ENCODE data around the gene CDH4. TPM values are rescaled to one million over a fixed set of nuclear protein-coding genes. Genes with fewer than 3 reads are reported as not detected.

The CDH4 gene
- total RNA-seq, 2 donors from 2014 or later = 0.29 to 0.45 TPM

DNA sequence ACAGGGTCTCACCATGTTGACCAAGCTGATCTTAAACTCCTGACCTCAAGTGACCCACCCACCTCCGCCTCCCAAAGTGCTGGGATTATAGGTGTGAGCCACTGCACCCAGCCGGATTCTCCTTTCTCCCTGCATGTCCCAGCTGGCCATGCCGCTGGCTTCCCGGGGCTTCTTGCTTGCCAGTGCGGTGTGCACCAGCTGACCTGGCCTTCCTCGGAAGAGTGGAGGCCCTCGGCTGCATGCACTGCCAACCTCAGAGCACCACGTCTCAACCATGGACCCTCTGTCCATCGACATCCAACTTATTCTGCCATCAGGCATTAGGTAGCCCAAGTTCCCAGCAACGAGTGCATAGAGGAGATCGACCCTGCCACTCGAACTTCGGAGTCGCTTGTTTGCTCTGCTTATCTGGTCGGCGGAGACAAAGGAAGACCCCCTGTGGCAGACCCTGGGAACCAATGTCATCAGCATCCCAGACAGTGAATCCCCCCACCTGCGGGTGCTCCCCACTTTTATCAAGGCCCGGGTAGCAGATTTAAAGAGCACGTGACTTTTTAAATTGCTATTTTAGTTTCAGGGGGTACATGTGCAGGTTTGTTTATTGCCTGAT is 307.8 kb downstream of the CDH4 start:
- Mint-ChIP-seq H3K27me3 (no peaks in the 10 kb centered on the region), H3K4me1 (peaks cover 5% of the 10 kb centered on the region)
- ATAC-seq (replicated peaks) = no peak

DNA sequence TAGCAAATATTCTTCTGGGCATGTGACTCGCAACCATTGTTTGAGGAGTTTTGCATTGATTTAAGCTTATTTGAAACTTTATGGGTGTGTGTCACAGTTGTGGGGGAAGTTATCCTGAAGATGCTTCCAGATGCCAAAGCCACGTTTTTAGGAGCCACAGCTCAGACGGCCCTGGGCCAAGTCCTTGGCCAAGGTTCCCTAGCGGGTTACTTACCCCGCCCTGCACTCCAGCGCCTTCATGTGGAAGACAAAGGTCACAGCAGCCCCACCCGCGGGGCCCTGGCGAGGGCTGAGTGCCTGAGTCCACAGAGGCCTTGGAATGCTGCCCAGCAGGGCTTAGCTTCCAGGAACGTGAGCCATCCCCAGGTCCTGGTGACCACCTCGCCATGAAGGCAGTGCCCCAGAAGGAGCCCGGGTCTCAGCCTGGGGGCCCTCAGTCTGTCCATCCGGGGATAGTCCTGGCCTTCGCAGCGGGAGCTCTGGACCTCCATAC is 308.3 kb downstream of the CDH4 start:
- no peak overlapping the region for H3K4me3 Mint-ChIP-seq
- peaks cover 5% of the 10 kb centered on the region for H3K4me1 Mint-ChIP-seq
- H3K36me3 Mint-ChIP-seq (ENCODE audit: low read depth) = no peaks in the 10 kb centered on the region
- no peaks in the 10 kb centered on the region for H3K9me3 Mint-ChIP-seq
- ATAC-seq (replicated peaks) = no peak
- H3K27me3 Mint-ChIP-seq = no peaks in the 10 kb centered on the region
- no peak overlapping the region for H3K27ac Mint-ChIP-seq

More for the DNA sequence above, 307.8 kb downstream of the CDH4 start:
- H3K4me3 Mint-ChIP-seq = no peak overlapping the region
- H3K27ac Mint-ChIP-seq = no peak overlapping the region
- H3K36me3 Mint-ChIP-seq (ENCODE audit: low read depth) = no peaks in the 10 kb centered on the region
- no peaks in the 10 kb centered on the region for H3K9me3 Mint-ChIP-seq

GRCh38 chr20:61561111-61561830 is 309.2 kb downstream of the CDH4 start:
- H3K27me3 Mint-ChIP-seq = no peaks in the 10 kb centered on the region
- no peak for ATAC-seq (replicated peaks)
- H3K27ac Mint-ChIP-seq = no peak overlapping the region
- no peak overlapping the region for H3K4me3 Mint-ChIP-seq
- H3K9me3 Mint-ChIP-seq = no peaks in the 10 kb centered on the region
- peaks cover 5% of the 10 kb centered on the region for H3K4me1 Mint-ChIP-seq
- H3K36me3 Mint-ChIP-seq (ENCODE audit: low read depth) = no peaks in the 10 kb centered on the region

DNA sequence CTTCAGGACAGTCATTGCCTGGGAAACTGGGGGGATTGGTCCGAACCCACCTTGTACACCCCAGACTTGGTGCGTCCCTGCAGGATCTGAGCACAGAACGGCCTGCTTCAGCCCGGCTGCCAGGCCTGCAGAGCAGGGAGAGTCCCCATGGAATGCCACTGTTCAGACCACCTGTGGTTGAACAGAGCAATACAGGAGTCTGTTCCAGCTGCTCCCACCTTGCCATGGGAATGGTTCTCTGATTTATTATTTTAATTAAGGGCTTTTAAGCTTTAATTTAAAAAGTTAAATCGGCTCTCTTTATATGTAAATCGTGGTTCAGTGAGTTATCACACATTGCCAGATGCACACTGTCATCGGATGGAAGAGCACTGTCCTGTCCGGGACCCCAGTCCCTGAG is 310.4 kb downstream of the CDH4 start:
- Mint-ChIP-seq H3K27me3 (no peaks in the 10 kb centered on the region), H3K36me3 (ENCODE audit: low read depth) (no peaks in the 10 kb centered on the region), H3K4me1 (peaks cover 5% of the 10 kb centered on the region), H3K4me3 (no peak overlapping the region), H3K27ac (no peak overlapping the region), H3K9me3 (no peaks in the 10 kb centered on the region)
- no peak for ATAC-seq (replicated peaks)

DNA sequence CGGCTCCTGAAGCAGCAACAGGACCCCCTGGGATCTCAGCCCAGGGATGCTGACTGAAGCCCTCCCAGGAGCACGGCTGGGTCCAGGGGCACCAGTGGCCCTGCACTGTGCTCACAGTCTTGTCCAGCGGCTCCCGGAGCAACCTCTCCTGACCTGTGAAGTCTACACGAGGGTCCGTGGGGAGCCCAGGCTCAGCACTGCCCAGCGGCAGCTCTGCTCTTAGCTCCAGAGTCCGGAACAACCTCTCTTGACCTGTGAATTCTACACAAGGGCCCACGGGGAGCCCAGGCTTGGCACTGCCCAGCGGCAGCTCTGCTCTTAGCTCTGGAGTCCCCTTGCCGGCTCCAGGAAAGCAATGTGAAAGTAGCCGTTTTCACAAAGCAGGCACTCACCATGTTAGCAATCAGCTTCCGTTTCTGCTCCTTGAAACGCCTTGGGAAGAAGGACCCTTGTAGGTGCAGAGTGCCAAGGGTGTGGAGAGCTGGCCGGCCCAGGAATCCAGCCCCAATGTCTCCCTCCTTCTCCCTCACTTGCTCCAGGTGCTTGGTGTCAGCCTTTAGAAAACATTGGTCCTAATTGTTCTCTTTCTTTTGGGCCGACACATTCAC is 310.9 kb downstream of the CDH4 start:
- Mint-ChIP-seq H3K36me3 (ENCODE audit: low read depth) (no peaks in the 10 kb centered on the region), H3K9me3 (no peaks in the 10 kb centered on the region), H3K27ac (no peak overlapping the region), H3K4me3 (no peak overlapping the region), H3K4me1 (peaks cover 5% of the 10 kb centered on the region), H3K27me3 (no peaks in the 10 kb centered on the region)
- no peak for ATAC-seq (replicated peaks)

DNA sequence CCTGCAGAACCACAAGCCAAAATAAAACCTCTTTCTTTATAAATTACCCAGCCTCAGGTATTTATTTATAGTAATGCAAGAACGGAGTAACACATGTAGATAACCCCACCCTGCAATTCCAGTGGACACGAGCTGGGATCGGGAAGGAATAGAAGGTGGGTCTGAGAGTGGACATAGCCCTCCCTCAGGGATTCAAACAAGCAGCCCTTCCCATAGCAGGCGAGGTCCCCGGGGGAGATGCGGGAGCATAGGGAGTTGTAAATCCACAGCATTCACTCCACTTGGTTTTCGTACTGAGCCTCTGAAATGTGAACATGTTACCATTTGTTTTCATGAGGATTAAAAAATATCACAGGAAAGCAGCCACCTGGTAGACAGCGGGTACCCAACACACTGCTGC is 312.6 kb downstream of the CDH4 start:
- ATAC-seq (replicated peaks) = no peak
- H3K27me3 Mint-ChIP-seq = no peaks in the 10 kb centered on the region

DNA sequence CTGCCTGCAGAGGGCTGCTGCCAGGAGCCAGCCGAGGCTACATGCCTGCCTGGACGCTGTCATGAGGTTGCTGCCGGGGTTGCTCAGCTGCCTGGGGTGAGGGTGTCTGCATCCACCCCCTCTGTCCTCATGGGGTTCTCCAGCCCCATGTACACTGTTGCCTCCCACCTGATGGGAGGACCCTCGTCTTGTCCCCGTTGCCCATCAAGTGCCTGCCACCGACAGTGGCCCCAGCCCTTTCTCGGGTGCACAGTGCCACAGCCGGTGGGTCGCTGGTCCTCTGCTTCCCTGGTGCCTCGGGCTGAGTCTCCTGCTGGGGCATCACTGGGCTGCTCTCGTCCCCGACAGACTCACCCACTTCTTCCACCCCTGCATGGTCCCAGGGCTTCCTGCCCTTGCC is 313.7 kb downstream of the CDH4 start:
- Mint-ChIP-seq H3K4me1 (peaks cover 5% of the 10 kb centered on the region), H3K9me3 (no peaks in the 10 kb centered on the region), H3K4me3 (no peak overlapping the region), H3K27me3 (no peaks in the 10 kb centered on the region), H3K27ac (no peak overlapping the region), H3K36me3 (ENCODE audit: low read depth) (no peaks in the 10 kb centered on the region)
- ATAC-seq (replicated peaks) = no peak

More for the DNA sequence above, 312.6 kb downstream of the CDH4 start:
- no peaks in the 10 kb centered on the region for H3K36me3 Mint-ChIP-seq (ENCODE audit: low read depth)
- H3K27ac Mint-ChIP-seq = no peak overlapping the region
- H3K4me1 Mint-ChIP-seq = peaks cover 5% of the 10 kb centered on the region
- no peak overlapping the region for H3K4me3 Mint-ChIP-seq
- no peaks in the 10 kb centered on the region for H3K9me3 Mint-ChIP-seq

DNA sequence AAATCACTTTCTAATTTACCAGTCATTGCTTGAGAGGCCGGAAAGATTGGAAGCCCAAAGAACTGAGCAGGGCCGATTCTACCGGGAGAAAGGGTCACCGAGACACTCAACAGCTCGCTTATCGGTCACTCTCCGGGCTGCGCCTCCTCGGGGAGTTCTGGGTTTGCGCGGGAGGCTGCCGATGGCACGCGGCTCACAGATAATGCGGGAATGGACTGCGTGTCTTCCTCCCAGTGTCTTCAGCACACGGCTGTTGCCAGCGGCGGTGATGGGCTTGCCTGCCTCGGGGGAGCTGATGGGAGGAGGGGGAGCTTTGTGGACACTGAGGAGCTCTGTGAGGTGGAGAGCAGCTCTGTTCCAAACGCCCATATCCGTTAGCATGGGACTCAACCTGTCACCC is 314.6 kb downstream of the CDH4 start:
- Mint-ChIP-seq H3K27ac (no peak overlapping the region), H3K4me1 (peaks cover 5% of the 10 kb centered on the region), H3K4me3 (no peak overlapping the region), H3K27me3 (no peaks in the 10 kb centered on the region), H3K9me3 (no peaks in the 10 kb centered on the region), H3K36me3 (ENCODE audit: low read depth) (no peaks in the 10 kb centered on the region)
- ATAC-seq (replicated peaks) = no peak

DNA sequence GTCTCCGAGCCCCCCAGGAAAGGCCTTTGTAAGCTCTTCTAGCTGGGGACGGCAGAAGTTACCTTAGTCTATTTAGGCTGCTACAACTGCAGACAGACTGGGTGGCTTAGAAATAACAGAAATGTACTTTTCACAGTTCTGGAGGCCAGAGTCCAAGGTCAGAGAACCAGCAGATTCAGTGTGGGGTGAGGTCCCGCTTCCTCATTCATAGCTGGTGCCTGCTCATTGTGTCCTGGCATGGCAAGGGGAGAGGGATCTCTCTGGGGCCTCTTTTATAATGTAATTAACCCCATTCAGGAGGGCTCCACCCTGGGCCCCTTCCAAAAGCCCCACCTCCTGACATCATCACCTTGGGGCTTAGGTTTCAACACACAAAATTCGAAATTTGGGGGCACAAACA is 315.1 kb downstream of the CDH4 start:
- Mint-ChIP-seq H3K9me3 (no peaks in the 10 kb centered on the region), H3K4me1 (peaks cover 5% of the 10 kb centered on the region), H3K4me3 (no peak overlapping the region), H3K27me3 (no peaks in the 10 kb centered on the region), H3K27ac (no peak overlapping the region), H3K36me3 (ENCODE audit: low read depth) (no peaks in the 10 kb centered on the region)
- ATAC-seq (replicated peaks) = no peak

DNA sequence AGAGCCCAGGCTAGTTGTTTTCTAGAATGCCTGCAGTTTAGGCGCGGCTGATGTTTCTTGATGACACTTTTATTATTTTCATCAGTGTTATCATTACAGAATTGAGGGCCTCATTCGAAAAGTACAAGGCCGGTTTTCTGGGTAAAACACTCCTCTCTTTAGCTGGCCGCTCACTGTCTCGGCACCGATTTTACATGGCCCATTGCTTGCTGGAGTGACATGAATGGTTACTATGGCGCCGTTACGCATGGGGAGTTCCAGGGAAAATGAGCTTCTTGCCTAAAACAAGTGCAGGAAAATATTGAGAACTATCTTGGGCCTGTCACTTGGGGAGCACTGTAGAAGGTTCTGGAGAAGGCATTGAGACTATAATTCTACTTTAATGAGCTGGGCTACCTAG is 317.8 kb downstream of the CDH4 start:
- H3K9me3 Mint-ChIP-seq = no peaks in the 10 kb centered on the region
- H3K36me3 Mint-ChIP-seq (ENCODE audit: low read depth) = no peaks in the 10 kb centered on the region
- H3K27me3 Mint-ChIP-seq = peaks cover 5% of the 10 kb centered on the region
- no peak for ATAC-seq (replicated peaks)
- no peaks in the 10 kb centered on the region for H3K4me1 Mint-ChIP-seq
- no peak overlapping the region for H3K27ac Mint-ChIP-seq
- H3K4me3 Mint-ChIP-seq = no peak overlapping the region

DNA sequence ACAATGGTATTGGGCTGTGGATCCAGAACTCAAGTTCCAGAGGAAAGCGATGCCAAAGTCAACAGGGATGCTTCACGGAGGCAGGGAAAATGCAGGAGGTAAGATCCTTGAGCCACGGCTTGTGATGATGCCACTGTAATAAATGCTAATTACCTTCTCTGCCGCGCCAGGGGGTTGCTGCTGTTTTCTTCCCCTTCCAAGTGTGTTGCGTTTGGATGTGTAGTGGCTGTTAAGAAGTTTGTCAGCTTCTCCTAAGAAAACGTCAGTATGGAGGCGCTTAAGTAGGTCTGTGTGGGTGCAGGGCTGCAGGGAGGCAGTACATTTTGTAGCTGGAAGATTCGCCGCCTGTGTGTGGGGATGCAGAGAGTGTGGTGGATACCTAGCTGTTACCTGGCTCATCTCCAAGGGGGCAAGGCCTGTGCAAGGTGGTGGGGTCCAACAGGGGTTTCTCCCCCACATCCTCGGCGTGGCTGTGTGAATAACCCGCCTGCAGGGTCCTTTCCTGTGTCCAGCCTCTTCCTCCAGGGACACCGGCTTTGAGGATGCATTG is 318.7 kb downstream of the CDH4 start:
- no peak for ATAC-seq (replicated peaks)
- Mint-ChIP-seq H3K27me3 (peaks cover 5% of the 10 kb centered on the region), H3K4me1 (no peaks in the 10 kb centered on the region)

GRCh38 chr20:61571221-61571620 is 319.2 kb downstream of the CDH4 start:
- H3K9me3 Mint-ChIP-seq = no peaks in the 10 kb centered on the region
- no peak for ATAC-seq (replicated peaks)
- H3K4me1 Mint-ChIP-seq = no peaks in the 10 kb centered on the region
- peaks cover 5% of the 10 kb centered on the region for H3K27me3 Mint-ChIP-seq
- no peaks in the 10 kb centered on the region for H3K36me3 Mint-ChIP-seq (ENCODE audit: low read depth)
- H3K4me3 Mint-ChIP-seq = no peak overlapping the region
- H3K27ac Mint-ChIP-seq = no peak overlapping the region

More for the DNA sequence above, 318.7 kb downstream of the CDH4 start:
- no peaks in the 10 kb centered on the region for H3K36me3 Mint-ChIP-seq (ENCODE audit: low read depth)
- H3K4me3 Mint-ChIP-seq = no peak overlapping the region
- H3K9me3 Mint-ChIP-seq = no peaks in the 10 kb centered on the region
- no peak overlapping the region for H3K27ac Mint-ChIP-seq

- no peaks in the 10 kb centered on the region for H3K36me3 Mint-ChIP-seq (ENCODE audit: low read depth)
- no peaks in the 10 kb centered on the region for H3K9me3 Mint-ChIP-seq
- H3K4me1 Mint-ChIP-seq = no peaks in the 10 kb centered on the region
- H3K4me3 Mint-ChIP-seq = no peak overlapping the region
- ATAC-seq (replicated peaks) = no peak
- peaks cover 5% of the 10 kb centered on the region for H3K27me3 Mint-ChIP-seq
- H3K27ac Mint-ChIP-seq = no peak overlapping the region
Observed at GRCh38 chr20:61571916-61572711, 320.1 kb downstream of the CDH4 start.

GRCh38 chr20:61572789-61573188 is 320.7 kb downstream of the CDH4 start:
- Mint-ChIP-seq H3K9me3 (no peaks in the 10 kb centered on the region), H3K27me3 (peaks cover 5% of the 10 kb centered on the region), H3K36me3 (ENCODE audit: low read depth) (no peaks in the 10 kb centered on the region), H3K4me3 (no peak overlapping the region), H3K27ac (no peak overlapping the region), H3K4me1 (no peaks in the 10 kb centered on the region)
- no peak for ATAC-seq (replicated peaks)
